NCI-H2227 treated with DMSO at 0.1 percent for 48 hours (cell line): ENCODE data around the gene KCNMA1.

Experiments used
- DNase-seq: peaks from one replicate; lab custom pipeline; 2025; lab: John Stamatoyannopoulos, UW

KCNMA1 gene

DNA sequence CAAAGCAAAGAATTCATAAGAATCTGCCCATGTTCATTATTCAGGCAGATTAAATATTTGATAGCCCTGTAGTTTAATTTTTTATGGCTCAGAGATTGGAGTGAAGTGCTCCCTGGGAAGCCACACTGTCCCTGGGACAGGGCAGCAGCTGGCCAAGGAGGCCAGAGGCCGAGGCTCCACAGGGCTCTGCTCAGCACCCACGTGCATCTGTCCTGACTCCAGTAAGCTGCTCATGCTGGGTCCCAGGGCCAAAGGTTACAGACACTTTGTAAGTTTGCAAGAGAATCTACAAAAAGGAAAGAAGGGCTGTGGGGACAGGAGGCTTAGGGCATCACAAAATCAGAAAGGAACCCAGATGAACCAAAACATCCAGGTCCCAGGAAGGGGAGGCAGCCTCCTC, 155.5 kb downstream of the KCNMA1 start:
- DNase-seq = no peak

DNA sequence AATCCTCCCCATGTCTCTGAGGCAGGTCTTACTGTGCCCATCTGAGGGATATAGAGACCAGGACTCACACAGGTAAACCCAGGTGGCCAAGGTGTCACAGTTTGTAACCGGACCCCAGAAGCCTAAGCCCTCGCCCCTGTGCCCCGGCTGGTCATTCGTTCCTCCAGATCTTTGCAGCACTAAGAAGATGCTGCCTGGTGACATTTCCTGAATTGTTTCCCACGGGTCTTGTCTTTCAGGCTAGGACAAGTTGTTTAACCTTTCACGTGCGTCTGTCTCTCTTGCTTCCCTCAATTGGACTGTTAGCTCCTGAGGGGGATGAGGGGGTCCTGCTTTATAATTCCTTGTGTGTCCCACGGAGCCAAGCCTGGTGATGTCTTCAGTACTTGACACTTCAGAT, 158.0 kb downstream of the KCNMA1 start:
- DNase-seq = no peak

DNA sequence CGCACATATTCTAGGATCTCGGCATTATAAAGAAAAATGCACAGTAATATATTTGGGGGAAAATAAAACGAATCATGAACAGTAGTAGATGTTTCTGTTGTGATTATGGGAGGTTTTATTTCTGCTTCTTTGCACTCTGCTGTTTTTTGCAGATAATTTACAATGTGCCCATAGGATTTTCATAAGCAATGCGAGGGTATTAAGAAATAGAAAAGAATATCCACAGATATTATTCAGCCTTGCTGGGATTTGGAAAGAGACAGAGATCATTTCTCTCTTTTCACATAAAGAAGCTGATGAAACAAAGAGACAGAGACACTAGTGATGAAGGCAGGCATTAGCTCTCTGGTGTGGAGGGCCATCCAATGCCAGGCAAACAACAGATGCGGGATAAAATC, 158.6 kb downstream of the KCNMA1 start:
- DNase-seq = no peak

DNA sequence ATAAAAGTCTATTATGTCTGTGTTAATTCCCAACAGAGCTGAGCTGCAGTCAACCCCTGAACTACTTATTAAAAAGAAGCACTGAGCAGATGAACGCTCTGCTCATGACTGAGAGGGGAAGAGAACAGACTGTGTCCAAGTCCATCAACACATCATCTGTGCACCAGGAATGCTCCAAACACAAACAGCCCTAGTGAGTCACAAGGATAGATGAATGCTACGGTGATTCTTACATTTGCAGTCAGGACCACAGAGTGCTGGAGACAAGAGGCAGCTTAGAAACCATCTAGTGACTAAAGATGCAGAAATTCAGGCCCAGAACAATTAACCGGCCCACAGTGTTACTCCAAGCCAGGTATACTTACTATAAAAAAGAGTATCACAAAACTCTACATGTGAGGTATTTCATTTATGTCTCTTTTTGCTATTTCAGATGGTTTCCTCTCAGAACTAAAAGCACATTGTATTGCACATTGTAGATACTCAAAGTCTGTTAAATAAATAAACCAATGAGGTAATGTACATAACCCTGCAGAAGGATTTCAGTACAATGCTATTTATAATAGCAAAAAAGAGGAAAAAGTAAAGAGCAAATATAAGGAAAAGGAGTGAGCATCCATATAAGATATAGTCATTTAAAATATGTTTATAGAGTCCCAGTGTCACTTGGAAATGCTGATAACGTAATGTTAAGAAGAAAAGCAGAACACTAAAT, 159.2 kb downstream of the KCNMA1 start:
- DNase-seq = no peak

DNA sequence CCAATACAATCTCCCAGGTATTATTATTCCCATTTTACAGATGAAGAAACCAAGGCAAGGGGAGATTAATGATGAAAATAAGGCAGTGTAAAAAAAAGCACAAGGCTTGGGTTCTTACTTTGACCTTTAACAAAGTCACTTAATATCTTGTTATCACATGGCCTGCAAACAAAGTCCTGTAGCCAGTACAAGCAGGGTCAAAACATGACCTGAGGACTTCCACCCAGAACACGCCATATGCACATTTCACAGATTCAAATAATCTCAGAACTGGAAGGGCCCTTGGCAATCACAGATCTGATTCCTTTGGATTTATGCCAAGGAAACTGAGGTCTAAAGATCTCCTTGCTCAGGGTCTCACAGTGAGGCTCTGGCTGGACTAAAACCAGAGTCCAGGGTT, 162.1 kb downstream of the KCNMA1 start:
- DNase-seq = no peak

DNA sequence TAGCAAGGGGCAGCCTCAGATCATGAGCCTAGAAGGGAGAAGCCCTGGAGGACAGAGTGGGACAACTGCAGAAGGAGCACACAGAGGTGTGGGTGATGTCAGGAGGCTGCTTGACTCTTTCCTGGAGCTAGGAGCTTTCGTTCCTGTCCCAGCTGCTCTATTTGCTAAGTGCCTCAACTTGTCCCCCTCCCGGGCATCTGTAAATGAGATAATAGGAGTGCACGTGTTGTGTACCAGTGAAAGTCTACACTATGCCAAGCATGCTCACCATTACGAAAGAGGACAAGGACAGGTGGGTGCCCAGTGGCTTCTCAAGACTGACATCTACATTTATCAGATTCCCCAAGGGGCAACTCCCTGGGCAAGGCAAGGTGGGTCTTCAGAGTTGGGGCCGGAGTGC, 162.7 kb downstream of the KCNMA1 start:
- no peak for DNase-seq

DNA sequence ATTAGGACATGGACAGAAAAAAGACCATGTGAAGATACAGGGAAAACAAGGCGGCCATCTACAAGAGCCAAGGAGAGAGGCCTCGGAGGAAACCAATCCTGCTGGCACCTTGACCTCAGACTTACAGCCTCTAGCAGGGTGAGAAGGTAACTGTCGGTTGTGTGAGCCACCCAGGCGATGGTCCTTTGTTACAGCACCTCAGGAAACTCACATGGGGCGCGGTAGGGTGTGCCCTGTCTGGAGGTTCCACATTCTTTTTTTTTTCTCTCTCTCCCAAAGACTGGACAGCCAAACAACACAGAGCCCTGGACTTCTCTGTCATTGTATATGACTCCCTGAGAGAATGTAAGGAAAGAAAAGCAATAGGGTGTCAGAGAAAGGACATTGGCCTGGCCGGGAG, 163.2 kb downstream of the KCNMA1 start:
- no peak for DNase-seq

DNA sequence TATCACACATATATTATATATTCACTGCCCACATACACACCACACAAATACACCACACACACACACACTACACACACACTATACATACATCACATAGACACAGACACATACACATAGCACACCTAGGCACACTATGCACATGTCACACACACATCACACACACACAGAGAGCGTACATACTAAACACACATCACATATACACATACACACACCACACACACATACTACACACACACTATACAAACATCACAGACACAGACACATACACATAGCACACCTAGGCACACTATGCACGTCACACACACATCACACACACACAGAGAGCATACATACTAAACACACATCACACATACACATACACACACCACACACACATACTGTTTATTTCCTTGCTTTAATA, 165.5 kb downstream of the KCNMA1 start:
- DNase-seq = no peak

DNA sequence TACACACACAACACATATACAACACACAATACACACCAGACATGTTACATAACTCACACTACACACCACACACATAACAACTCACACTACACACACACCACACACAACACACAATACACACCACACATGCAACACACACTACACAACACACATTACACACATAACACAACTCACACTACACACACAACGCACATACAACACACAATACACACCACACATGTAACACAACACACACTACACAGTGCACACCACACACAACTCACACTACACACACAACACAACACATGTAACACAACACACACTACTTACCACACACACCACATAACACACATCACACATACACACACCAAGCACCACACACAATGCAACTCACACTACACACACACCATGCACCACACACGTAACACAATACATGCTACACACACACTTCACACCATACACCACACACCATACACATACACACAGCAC, 166.5 kb downstream of the KCNMA1 start:
- no peak for DNase-seq

DNA sequence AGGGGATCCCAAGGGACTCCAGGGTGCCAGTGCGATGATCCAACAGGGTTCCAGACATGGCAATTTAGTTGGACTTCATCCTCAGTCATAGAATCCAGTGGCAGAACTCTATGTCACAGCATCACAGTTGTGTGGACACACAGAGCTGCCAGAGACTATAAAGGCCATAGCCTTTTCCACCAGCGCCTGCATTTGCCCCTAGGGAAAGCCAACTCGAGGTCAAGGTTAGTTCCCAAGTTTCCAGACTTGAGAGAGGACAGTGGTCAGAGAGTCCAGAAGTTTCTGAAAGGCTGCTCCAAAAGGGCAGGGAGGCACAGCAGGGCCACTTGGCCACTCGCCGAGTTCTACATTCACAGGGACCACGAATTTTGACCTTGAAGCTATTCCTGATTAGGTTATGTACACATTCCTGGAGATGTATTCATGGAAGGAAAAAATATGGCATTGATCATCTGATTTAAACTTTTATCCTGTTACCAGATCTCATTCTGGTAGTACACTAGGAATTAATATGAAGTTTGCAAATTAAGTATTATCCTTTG, 170.1 kb downstream of the KCNMA1 start:
- no peak for DNase-seq

DNA sequence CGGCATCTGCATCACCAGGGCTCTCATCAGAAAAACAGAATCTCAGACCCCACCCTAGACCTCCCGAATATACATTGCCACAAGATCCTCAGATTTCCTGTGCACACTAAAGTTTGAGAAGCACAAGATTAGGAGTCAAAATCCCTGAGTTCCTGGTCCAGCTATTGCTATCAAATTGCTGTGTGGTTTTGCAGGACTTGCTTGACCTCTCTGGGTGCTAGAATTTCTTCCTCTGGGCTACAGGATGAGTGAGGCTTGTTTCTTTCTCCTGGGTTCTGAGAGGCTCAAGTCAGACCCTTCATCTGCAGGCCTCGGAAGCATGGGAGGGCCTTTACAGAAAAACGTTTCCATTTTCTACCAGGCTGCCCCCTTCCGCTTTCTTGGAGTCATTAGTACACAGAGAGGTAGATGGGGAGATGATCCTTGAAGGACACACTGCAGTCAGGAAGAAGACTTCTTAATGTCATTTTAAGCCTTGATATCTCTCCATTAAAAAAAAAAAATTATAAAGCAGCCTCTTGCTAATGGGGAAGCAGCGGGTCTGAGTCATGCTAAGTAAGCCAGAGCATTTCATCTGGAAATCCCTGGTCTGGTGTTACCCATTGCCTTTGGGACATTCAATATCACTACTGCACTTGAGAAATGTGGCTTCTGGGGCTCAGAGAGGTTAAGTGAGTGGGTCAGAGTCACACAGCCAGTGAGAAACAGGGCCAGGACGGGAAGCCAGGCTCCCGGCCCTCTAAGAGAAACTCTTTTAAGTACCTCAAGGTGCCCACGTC, 173.5 kb downstream of the KCNMA1 start:
- DNase-seq = no peak

DNA sequence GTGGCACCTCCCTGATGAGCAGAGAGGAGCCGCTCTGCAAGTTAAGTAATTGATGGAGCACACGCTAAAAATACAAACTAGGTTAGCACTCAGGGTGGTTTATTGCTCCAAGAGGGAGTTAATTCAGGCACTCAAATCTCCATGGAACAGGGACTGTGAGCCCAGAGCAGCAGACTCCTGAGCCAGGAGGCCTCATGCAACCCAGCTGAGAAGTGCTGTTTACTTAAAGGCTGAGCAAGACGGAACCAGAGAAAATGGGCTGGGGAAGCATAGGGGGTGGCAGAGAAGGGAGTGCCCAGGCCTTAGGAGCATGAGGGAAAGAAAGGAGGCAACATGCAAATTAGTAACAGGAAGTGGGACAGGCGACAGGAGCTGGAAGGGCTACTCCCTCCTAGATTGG, 174.1 kb downstream of the KCNMA1 start:
- no peak for DNase-seq

DNA sequence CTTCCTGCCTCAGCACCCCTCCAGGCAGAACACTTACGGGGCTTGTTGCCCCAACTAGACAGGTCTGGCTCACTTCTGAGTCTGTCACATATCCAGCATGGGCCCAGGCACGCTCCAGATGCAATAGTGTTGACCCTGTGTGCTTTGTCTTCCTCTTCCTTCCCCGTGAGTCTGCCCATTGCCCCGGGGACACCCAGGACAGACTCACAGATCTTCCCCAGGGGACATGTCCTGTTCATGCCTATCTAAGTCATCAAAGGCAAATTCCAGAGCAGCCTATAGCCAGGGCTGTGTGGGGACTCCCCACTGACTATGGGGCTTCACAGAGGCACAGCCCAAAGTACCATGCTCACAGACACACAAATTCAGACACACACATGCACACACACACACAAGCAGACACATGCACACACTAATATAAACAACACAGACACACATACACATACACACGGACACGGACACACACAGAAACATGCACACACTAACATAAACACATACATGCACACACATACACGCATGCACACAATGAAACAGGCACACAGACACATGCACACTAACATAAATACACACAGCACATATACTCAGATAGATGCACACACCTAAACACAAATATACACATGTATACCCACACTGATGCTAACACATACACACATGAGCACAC, 175.8 kb downstream of the KCNMA1 start:
- DNase-seq = no peak

DNA sequence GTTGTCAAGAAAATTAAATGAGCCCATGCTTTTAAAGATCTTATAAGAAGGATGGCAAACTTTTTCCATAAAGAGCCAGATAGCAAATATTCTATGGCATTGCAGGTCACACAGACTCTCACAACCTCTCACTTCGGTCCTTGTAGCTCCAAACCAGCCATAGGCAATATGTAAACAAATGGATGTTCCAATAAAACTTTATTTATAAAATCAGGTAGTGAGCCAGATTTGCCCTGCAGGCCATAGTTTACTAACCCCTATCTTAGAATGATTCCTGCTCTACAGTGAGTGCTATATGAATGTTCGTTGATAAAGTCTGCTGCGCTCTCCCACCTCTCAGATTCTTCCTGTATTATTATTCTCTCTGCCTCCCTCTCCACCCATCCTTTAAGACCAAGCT, 177.7 kb downstream of the KCNMA1 start:
- no peak for DNase-seq

DNA sequence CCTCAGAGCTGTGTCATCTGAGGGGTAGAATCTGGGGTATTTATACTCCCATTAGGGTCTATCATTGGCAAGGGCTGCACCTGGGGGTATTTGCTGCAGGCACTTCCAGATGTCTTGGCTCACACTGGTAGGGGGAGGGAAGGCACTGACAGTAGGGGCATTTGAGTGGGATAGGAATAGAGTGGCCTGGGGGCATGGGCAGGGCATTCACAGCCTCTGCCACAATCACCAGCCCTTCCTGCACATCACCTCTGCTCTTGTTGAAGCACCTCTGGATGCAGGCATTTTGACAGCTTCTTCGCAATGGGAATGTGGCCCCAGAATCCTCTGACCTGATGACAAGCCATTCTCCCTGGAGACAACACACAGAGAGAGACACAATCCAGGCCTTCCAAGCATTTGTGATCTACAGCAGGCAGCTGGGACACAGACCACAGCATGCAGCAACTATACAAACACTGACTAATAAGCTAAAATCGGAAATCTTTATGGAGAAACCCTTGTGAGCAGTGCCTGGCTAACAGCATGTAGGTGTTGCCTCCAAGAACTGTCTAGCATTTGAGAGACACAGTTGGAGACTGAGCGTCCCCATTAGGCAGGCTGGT, 178.5 kb downstream of the KCNMA1 start:
- no peak for DNase-seq

DNA sequence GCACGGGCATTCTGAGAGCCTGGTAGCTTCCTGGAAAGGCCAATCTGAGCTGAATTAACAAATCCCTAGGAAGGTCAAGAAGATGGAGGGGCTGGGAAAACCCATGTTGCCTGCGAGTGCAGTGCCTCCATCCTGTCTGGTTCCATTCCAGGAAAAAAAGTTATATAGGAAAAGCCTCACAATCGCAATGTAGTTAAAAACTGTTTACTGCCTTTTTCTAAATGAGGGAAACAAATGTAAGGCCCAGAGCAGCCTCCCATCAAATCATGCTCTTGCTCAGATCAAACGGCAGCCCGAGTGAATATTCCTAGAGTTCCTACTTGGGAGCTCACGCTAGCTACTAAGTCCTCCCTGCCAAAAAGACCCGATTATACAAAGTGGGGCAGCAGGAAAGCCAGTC, 179.9 kb downstream of the KCNMA1 start:
- no peak for DNase-seq

DNA sequence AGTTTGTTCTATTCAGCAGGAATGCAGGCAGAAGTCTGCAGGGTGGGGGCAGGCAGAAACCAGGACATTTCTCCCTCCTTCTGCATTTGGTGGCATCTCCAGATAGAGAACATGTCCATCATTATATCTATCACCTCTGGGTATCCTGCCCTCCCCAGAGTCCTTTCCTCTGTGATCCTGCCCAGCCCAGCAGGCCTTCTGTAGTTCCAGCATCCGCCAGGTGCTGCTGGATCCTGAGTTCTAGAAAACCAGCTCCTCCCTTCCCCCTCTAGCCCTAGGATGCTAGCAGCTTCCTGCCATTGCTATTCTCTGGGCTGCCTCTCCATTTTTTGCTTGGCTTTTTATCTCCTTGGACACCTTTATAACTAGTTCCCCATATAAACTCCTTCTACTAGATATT, 180.3 kb downstream of the KCNMA1 start:
- no peak for DNase-seq

DNA sequence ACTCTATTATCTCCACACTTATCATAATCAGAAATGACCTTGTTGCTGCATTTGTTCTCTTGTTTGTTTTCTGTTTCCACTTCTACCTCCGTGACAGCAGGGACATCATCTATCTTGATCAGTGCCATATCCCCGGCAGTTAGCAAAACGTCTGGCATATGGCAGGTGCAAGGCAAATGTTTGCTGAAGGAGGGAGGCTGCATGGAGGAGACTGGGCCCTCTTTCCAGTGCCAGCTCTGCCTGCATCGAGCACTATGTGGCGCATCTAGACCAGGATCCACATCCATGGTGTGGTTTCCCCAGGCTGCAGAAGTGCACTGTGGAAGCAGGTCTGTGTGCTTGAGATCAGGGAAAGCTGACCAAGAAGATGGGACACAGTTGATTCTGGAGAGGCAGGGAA, 181.2 kb downstream of the KCNMA1 start:
- DNase-seq = no peak

DNA sequence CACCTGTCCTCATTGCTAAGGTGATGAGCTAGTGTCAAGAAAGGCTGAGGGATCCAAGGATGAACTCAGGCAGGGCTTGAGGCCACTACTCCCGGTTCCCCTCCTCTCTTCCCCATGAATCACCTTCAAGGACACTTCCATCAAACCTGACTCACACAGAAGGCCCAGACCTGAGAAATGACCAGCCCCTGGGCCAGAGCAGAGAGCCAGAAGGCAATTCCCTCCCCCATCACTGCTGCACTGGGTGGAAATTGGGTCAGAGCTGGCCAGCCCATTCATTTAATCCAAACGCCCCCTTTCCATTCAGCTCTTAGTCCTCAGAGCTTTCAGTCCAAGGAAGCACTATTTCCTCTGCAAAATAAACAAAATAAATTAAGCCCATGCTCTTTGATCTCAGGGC, 182.0 kb downstream of the KCNMA1 start:
- DNase-seq = no peak

DNA sequence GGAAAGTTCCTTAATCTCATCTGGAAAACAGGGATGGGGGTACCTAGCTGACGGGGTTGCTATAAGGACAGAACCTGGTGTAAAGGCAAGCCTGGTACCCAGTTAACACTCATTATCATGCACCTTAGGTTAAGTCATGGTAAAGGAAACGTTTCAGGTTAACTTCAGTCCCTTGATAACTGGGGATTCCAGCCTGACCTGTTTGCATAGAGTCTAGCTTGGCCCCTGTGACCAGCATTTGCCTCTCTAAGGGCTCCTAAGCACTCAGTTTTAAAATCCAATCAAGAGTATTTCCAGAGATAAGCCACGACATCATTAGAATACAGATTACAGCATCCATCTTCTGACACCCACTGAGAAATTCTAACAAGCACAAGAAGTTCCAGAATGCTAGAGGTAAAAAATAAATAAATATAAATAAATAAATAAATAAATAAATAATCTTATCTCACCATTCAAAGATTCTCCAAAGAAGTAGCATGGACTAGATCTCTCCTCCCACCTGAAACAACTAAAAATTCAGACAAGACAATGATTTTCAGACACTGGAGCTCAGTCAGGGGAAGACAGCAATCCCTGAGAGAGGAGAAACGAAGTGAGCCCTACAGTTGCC, 184.6 kb downstream of the KCNMA1 start:
- DNase-seq = no peak

DNA sequence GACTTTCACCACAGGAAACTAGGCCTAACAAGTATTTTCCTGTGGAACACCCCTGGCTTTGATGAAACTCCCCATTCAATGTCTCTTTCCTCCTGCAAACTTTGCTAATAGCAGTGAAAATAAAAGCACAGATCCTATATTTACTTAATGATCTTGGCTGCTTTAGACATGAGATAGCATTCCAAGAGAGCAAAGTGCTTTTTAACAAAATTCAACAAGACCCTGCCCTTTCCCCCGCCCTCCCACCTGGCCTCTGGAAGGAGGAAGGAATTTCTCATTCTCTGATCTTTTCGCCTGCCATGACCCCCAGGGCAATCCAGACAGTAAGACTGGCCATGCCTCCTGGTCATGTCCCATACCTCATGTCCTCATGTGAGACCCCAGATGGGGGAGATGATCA, 185.7 kb downstream of the KCNMA1 start:
- DNase-seq = no peak

DNA sequence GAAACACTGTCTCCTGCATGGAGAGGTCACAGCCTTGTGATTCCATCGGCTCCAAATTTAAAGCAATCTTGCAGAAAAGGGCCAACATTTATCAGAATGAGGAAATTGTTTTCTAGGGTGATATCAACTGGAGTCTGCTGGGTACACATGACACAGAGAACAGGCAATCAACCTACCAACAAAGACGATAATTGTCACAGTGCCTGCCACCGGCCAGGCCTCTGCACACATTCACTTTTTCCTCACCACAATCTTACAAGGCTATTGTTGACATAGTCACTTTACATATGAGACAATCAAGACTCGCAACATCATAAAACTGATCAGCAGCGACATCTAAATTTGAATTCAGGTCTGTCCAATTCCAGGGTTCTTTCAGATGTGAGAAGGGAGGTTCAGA, 189.4 kb downstream of the KCNMA1 start:
- DNase-seq = no peak
